Measurements from ENCODE around the gene CPLX1.
A peak's percentile ranks its signal among the peaks of the same experiment; 100 is the strongest.

Gene CPLX1

GRCh38 chr4:764405-765169 lies 61.3 kb downstream of the CPLX1 start:
- TF ChIP-seq, protein P1, sequence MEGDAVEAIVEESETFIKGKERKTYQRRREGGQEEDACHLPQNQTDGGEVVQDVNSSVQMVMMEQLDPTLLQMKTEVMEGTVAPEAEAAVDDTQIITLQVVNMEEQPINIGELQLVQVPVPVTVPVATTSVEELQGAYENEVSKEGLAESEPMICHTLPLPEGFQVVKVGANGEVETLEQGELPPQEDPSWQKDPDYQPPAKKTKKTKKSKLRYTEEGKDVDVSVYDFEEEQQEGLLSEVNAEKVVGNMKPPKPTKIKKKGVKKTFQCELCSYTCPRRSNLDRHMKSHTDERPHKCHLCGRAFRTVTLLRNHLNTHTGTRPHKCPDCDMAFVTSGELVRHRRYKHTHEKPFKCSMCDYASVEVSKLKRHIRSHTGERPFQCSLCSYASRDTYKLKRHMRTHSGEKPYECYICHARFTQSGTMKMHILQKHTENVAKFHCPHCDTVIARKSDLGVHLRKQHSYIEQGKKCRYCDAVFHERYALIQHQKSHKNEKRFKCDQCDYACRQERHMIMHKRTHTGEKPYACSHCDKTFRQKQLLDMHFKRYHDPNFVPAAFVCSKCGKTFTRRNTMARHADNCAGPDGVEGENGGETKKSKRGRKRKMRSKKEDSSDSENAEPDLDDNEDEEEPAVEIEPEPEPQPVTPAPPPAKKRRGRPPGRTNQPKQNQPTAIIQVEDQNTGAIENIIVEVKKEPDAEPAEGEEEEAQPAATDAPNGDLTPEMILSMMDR (IDR thresholded peaks at IDR 0.05; ENCODE audit: insufficient read depth, missing control alignments) = no peak
- DNase-seq (ENCODE audit: insufficient read length, low spot score) (no peak), FAIRE-seq (no peak)

DNA sequence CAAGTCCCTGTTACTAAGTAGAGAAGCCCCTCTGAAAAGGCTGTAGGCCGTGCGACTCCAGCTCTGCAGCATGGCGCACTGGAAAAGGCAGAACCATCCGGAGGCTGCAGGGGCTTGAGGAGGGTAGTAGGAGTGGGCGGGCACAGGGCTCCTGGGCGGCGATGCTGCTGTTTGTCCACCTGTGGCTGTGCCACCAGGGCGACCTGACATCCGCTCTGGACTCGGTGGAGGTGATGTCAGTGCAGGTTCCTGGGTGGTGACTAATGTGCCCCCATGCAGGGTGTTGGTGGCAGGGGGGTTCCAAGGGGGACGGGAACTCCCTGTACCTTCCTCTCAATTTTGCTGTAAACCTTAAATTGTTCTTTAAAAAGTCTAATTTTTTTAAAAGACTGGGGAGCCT lies 62.0 kb downstream of the CPLX1 start:
- TF ChIP-seq, protein P1 (IDR thresholded peaks at IDR 0.05; ENCODE audit: insufficient read depth, missing control alignments) = no peak
- FAIRE-seq = no peak
- no peak for DNase-seq (ENCODE audit: insufficient read length, low spot score)

GRCh38 chr4:763191-763810 lies 62.6 kb downstream of the CPLX1 start:
- TF ChIP-seq, protein P1 (IDR thresholded peaks at IDR 0.05; ENCODE audit: insufficient read depth, missing control alignments) = no peak
- no peak for DNase-seq (ENCODE audit: insufficient read length, low spot score)
- no peak for FAIRE-seq

- no peak for DNase-seq (ENCODE audit: insufficient read length, low spot score)
- TF ChIP-seq, protein P1 (IDR thresholded peaks at IDR 0.05; ENCODE audit: insufficient read depth, missing control alignments) = peak; percentile 13
- no peak for FAIRE-seq
Observed at GRCh38 chr4:762211-763190, 63.4 kb downstream of the CPLX1 start.

DNA sequence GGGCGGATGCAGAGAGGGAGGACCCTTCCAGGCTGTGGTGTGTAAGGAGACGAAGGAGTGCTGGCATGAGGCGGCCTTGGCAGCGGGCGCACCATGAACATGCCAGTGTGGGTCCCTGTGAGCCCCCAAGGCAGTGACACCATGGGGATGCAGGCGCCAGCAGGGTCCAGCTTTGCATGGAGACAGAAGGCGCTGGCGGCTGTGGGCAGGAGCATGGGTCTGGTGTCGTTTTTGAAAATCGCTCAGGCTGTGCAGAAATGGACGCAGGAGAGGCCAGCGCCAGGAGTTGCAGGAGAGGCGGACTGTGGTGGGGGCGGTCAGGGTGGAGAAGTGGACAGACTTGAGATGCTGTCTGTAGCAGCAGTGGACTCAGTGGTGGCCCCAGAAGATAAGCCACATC lies 64.2 kb downstream of the CPLX1 start:
- DNase-seq (ENCODE audit: insufficient read length, low spot score) (no peak), FAIRE-seq (no peak)
- TF ChIP-seq, protein P1 (IDR thresholded peaks at IDR 0.05; ENCODE audit: insufficient read depth, missing control alignments) = no peak

DNA sequence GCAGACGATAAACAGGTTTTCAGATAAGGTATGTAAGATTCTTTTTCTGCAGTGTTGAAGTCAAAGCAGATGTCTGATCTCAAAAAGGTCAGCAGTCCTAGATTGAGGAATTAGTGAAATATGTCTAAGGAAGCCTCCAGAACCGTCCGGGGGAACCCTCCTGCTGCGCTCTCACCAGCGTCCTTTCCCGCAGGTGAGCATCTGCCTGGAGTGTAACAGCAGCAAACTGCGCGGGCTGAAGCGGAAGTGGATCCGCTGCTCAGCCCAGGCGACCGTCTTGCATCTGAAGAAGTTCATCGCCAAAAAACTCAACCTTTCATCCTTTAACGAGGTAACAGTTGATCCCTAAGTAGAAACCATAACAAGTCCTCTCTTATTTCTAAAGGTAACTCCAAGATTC lies 64.8 kb downstream of the CPLX1 start:
- FAIRE-seq (no peak), DNase-seq (ENCODE audit: insufficient read length, low spot score) (no peak)

More for the DNA sequence above, 64.8 kb downstream of the CPLX1 start:
- TF ChIP-seq, protein P1 (IDR thresholded peaks at IDR 0.05; ENCODE audit: insufficient read depth, missing control alignments) = no peak

Measured in D721Med (cell line).